WERI-Rb-1 (cell line): ENCODE data around the gene BMAL1.

Source experiments
- DNase-seq: peaks from one replicate; pipeline ENCODE4 v3.0.0-alpha.2; 2020
- H3K27ac ChIP-seq: fragments of 250-450 bp; sonication (Bioruptor Pico); 2 replicates; pipeline ENCODE4 v1.5.1; 2020; ENCODE audit warnings: mild to moderate bottlenecking, moderate library complexity
- H3K27me3 ChIP-seq: fragments of 250-450 bp; sonication (Bioruptor Pico); 2 replicates; pipeline ENCODE4 v1.5.1; 2021; ENCODE audit warnings: mild to moderate bottlenecking, low read depth, moderate library complexity; ENCODE audit not compliant: insufficient read depth, severe bottlenecking
- H3K36me3 ChIP-seq: fragments of 250-450 bp; sonication (Bioruptor Pico); 2 replicates; pipeline ENCODE4 v1.5.1; 2020; ENCODE audit warnings: mild to moderate bottlenecking, moderate library complexity
- H3K4me3 ChIP-seq: 2 replicates; pipeline ENCODE4 v1.5.1; 2011; ENCODE audit warnings: low read depth, mild to moderate bottlenecking, control low read depth, low read length
- H3K9me3 ChIP-seq: fragments of 250-450 bp; sonication (Bioruptor Pico); 2 replicates; pipeline ENCODE4 v1.5.1; 2021; ENCODE audit warnings: mild to moderate bottlenecking, moderate library complexity; ENCODE audit not compliant: severe bottlenecking
- CTCF ChIP-seq: IDR thresholded peaks from 2 replicates; pipeline ENCODE4 v1.5.1; 2011; ENCODE audit warnings: low read depth, mild to moderate bottlenecking, control low read depth, inconsistent platforms, low read length

Gene BMAL1

GRCh38 chr11:13368041-13368446 lies 90.5 kb downstream of the BMAL1 start:
- no peak for TF ChIP-seq CTCF
- DNase-seq: no peak
- no peaks in the 10 kb centered on the region for H3K27me3 ChIP-seq
- no peaks in the 10 kb centered on the region for H3K9me3 ChIP-seq
- H3K27ac ChIP-seq: no peak overlapping the region
- peaks cover 15% of the 10 kb centered on the region for H3K36me3 ChIP-seq
- H3K4me3 ChIP-seq: no peak overlapping the region

- TF ChIP-seq CTCF: no peak
- Histone ChIP-seq H3K36me3 (peaks cover 5% of the 10 kb centered on the region), H3K27me3 (no peaks in the 10 kb centered on the region), H3K9me3 (no peaks in the 10 kb centered on the region), H3K27ac (no peak overlapping the region), H3K4me3 (no peak overlapping the region)
- no peak for DNase-seq
Observed at GRCh38 chr11:13373216-13373615, 95.6 kb downstream of the BMAL1 start.

GRCh38 chr11:13375798-13376197 lies 98.2 kb downstream of the BMAL1 start:
- no peak for DNase-seq
- Histone ChIP-seq H3K9me3 (no peaks in the 10 kb centered on the region), H3K36me3 (no peaks in the 10 kb centered on the region; the same call in none of the 2 replicates)

GRCh38 chr11:13376402-13376801 lies 98.8 kb downstream of the BMAL1 start:
- Histone ChIP-seq H3K27me3 (no peaks in the 10 kb centered on the region), H3K4me3 (no peak overlapping the region), H3K36me3 (no peaks in the 10 kb centered on the region; the same call in none of the 2 replicates), H3K9me3 (no peaks in the 10 kb centered on the region), H3K27ac (no peak overlapping the region)
- DNase-seq: no peak
- no peak for TF ChIP-seq CTCF

More at GRCh38 chr11:13375798-13376197, 98.2 kb downstream of the BMAL1 start:
- Histone ChIP-seq H3K27me3 (no peaks in the 10 kb centered on the region), H3K4me3 (no peak overlapping the region), H3K27ac (no peak overlapping the region)
- no peak for TF ChIP-seq CTCF

GRCh38 chr11:13376838-13377237 lies 99.2 kb downstream of the BMAL1 start:
- Histone ChIP-seq H3K36me3 (no peaks in the 10 kb centered on the region; the same call in none of the 2 replicates), H3K4me3 (no peak overlapping the region), H3K9me3 (no peaks in the 10 kb centered on the region), H3K27me3 (no peaks in the 10 kb centered on the region), H3K27ac (no peak overlapping the region)
- TF ChIP-seq CTCF: no peak
- DNase-seq: no peak

- H3K27me3 ChIP-seq: no peaks in the 10 kb centered on the region
- no peak for TF ChIP-seq CTCF
- no peaks in the 10 kb centered on the region for H3K9me3 ChIP-seq
- DNase-seq: no peak
- peaks cover 4% of the 10 kb centered on the region; the same call in 1 of the 2 replicates for H3K36me3 ChIP-seq
- no peak overlapping the region for H3K4me3 ChIP-seq
- H3K27ac ChIP-seq: no peak overlapping the region
Observed at GRCh38 chr11:13378316-13378715, 100.7 kb downstream of the BMAL1 start.
